ENCODE measurements around the gene SLC4A4.

SLC4A4 gene

GRCh38 chr4:71599578-71599977 lies 260.8 kb downstream of the SLC4A4 start:
- no peak overlapping the region for H3K4me3 ChIP-seq (replicated peaks; ENCODE audit: low read depth, low read length)
- DNase-seq (ENCODE audit: low read depth): no peak
- TF ChIP-seq CTCF (IDR thresholded peaks at IDR 0.05; ENCODE audit: low read length, missing control alignments): no peak

- no peak for TF ChIP-seq CTCF (IDR thresholded peaks at IDR 0.05; ENCODE audit: low read length, missing control alignments)
- DNase-seq (ENCODE audit: low read depth): peak; percentile 40
- no peak overlapping the region for H3K4me3 ChIP-seq (replicated peaks; ENCODE audit: low read depth, low read length)
These were observed 263.6 kb downstream of the SLC4A4 start for GRCh38 chr4:71602289-71602900.

DNA sequence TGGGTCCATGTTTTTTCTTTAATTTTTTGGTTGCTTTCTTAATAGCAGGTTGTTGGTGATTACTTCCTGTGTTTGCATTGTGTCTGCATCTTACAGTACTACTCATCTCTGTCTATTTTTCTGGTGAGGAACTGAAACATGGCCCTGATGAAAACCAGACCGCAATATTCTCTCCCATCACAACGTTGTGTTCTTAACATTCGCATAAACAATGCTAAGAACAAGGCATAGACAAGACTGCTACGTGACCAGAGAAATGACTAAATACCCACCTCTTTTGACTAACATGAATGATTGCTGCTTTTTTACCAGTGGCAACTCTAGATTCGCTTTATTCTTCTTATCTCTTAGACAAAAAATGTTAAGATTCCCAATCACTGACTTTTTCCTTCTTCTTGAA lies 266.0 kb downstream of the SLC4A4 start:
- DNase-seq (ENCODE audit: low read depth): no peak
- no peak overlapping the region for H3K4me3 ChIP-seq (replicated peaks; ENCODE audit: low read depth, low read length)
- no peak for TF ChIP-seq CTCF (IDR thresholded peaks at IDR 0.05; ENCODE audit: low read length, missing control alignments)

DNA sequence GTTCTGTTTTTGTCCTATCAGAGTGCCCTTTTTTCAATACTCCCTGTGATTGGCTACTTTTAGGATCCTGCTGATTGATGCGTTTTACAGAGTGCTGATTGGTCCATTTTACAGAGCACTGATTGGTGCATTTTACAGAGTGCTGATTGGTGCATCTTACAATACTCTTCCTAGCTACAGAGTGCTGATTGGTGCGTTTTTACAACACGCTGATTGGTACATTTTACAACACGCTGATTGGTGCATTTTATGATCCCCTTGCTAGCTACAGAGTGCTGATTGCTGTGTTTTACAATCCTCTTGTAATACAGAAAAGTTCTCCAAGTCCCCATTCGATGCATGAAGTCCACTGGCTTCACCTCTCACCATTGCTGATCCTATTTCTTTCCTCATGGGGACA lies 268.3 kb downstream of the SLC4A4 start:
- TF ChIP-seq CTCF (IDR thresholded peaks at IDR 0.05; ENCODE audit: low read length, missing control alignments): no peak
- DNase-seq (ENCODE audit: low read depth): no peak
- H3K4me3 ChIP-seq (replicated peaks; ENCODE audit: low read depth, low read length): no peak overlapping the region

- no peak overlapping the region for H3K4me3 ChIP-seq (replicated peaks; ENCODE audit: low read depth, low read length)
- DNase-seq (ENCODE audit: low read depth): peak; percentile 43
- TF ChIP-seq CTCF (IDR thresholded peaks at IDR 0.05; ENCODE audit: low read length, missing control alignments): no peak
These were observed 269.2 kb downstream of the SLC4A4 start for GRCh38 chr4:71607780-71608677.

DNA sequence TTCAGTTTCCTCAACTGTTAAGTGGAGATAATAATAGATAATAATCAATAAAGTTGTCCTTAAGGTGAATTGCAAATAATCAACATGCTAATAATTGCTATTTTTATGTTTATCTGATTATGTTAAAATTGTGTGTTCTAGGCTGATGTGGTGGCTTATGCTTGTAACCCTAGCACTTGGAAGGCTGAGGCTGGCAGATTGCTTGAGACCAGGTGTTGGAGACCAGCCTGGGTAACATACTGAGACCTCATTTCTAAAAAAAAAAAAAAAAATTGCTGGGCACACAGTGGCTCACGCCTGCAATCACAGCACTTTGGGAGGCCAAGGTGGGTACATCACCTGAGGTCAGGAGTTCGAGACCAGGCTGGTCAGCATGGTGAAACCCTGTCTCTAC lies 269.9 kb downstream of the SLC4A4 start:
- H3K4me3 ChIP-seq (replicated peaks; ENCODE audit: low read depth, low read length): no peak overlapping the region
- no peak for DNase-seq (ENCODE audit: low read depth)
- no peak for TF ChIP-seq CTCF (IDR thresholded peaks at IDR 0.05; ENCODE audit: low read length, missing control alignments)
